Hepatocyte (in vitro differentiated cells): ENCODE data around the gene TSSK1B.

Experiments
- EZH2 ChIP-seq: fragments of 200-600 bp; sonication (generic); IDR thresholded peaks from 2 replicates; pipeline ENCODE4 v1.6.1; 2016; ENCODE audit warnings: antibody characterized with exemption, mild to moderate bottlenecking, borderline replicate concordance
- EZH2phosphoT487 ChIP-seq: fragments of 200-600 bp; sonication (generic); IDR thresholded peaks from one replicate; pipeline ENCODE4 v1.6.1; 2018; ENCODE audit warnings: antibody characterized with exemption, mild to moderate bottlenecking, low read depth, moderate library complexity; ENCODE audit not compliant: unreplicated experiment, severe bottlenecking
- TF ChIP-seq, protein P1 (sequence below): fragments of 200-600 bp; sonication (generic); IDR thresholded peaks from 2 replicates; pipeline ENCODE4 v1.5.1; 2016; ENCODE audit warnings: antibody characterized with exemption, mild to moderate bottlenecking; ENCODE audit not compliant: poor library complexity

DNA sequence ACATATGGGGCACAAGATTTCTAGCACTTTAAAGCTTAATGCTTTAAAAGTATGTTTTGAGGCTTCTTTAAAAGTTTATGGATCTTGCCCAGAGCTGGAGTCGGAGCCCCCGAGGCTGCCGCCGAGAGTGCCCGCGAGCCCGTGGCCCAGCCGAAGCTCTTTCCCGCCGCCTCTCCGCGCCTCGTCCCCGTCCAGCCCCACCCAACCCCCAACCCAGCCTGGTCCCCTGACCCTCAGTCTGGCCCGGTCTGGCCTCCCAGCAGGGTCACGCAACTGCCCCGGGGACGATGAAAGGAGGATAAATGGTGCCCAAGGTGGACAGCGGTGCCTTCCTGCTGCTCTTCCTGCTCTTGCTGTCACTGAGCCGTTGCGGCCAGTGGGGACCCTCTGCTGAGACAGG is 1.7 kb downstream of the TSSK1B start:
- TF ChIP-seq, protein P1, sequence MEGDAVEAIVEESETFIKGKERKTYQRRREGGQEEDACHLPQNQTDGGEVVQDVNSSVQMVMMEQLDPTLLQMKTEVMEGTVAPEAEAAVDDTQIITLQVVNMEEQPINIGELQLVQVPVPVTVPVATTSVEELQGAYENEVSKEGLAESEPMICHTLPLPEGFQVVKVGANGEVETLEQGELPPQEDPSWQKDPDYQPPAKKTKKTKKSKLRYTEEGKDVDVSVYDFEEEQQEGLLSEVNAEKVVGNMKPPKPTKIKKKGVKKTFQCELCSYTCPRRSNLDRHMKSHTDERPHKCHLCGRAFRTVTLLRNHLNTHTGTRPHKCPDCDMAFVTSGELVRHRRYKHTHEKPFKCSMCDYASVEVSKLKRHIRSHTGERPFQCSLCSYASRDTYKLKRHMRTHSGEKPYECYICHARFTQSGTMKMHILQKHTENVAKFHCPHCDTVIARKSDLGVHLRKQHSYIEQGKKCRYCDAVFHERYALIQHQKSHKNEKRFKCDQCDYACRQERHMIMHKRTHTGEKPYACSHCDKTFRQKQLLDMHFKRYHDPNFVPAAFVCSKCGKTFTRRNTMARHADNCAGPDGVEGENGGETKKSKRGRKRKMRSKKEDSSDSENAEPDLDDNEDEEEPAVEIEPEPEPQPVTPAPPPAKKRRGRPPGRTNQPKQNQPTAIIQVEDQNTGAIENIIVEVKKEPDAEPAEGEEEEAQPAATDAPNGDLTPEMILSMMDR, result no peak
- TF ChIP-seq EZH2phosphoT487, result no peak
- no peak for TF ChIP-seq EZH2
